ENCODE data around the gene KXD1. TPM values are rescaled to one million over a fixed set of nuclear protein-coding genes. Genes with fewer than 3 reads are reported as not detected.

Gene KXD1
- total RNA-seq, 2 donors from 2014 or later, result 60.7 to 114 TPM

- Histone ChIP-seq H3K27me3 (no peaks in the 10 kb centered on the region), H3K4me3 (no peak overlapping the region), H3K4me1 (peaks cover 0 to 90% of the 10 kb centered on the region in 2 donors), H3K9me3 (no peaks in the 10 kb centered on the region), H3K36me3 (no peaks in the 10 kb centered on the region), H3K27ac (peak overlapping the region; percentile 85 to 95)
- no peak for DNase-seq (ENCODE audit: low spot score)
- no peak for TF ChIP-seq CTCF (IDR thresholded peaks at IDR 0.05)
Measured at GRCh38 chr19:18515959-18516358, 41.7 kb upstream of the KXD1 start.

GRCh38 chr19:18517606-18518005 lies 40.1 kb upstream of the KXD1 start:
- H3K36me3 ChIP-seq, result no peaks in the 10 kb centered on the region
- H3K27me3 ChIP-seq, result no peaks in the 10 kb centered on the region
- H3K4me1 ChIP-seq, result peaks cover 0 to 79% of the 10 kb centered on the region in 2 donors
- TF ChIP-seq CTCF (IDR thresholded peaks at IDR 0.05), result no peak
- H3K9me3 ChIP-seq, result no peaks in the 10 kb centered on the region
- H3K27ac ChIP-seq, result peak overlapping the region; percentile 95 to 99
- no peak for DNase-seq (ENCODE audit: low spot score)
- no peak overlapping the region for H3K4me3 ChIP-seq

GRCh38 chr19:18518639-18519038 lies 39.0 kb upstream of the KXD1 start:
- TF ChIP-seq CTCF (IDR thresholded peaks at IDR 0.05), result no peak
- H3K9me3 ChIP-seq, result no peaks in the 10 kb centered on the region
- DNase-seq (ENCODE audit: low spot score), result no peak
- peaks cover 0 to 69% of the 10 kb centered on the region in 2 donors for H3K4me1 ChIP-seq
- no peaks in the 10 kb centered on the region for H3K27me3 ChIP-seq
- no peak overlapping the region for H3K4me3 ChIP-seq
- no peaks in the 10 kb centered on the region for H3K36me3 ChIP-seq
- H3K27ac ChIP-seq, result peak overlapping the region; percentile 96 to 99

GRCh38 chr19:18519962-18520847 lies 37.5 kb upstream of the KXD1 start:
- Histone ChIP-seq H3K27ac (peak overlapping the region; percentile 96 to 99), H3K4me3 (peak overlapping the region; percentile 80 to 99), H3K9me3 (no peaks in the 10 kb centered on the region), H3K36me3 (no peaks in the 10 kb centered on the region), H3K27me3 (no peaks in the 10 kb centered on the region), H3K4me1 (peaks cover 0 to 53% of the 10 kb centered on the region in 2 donors)
- peak; percentile 76 for DNase-seq (ENCODE audit: low spot score)
- TF ChIP-seq CTCF (IDR thresholded peaks at IDR 0.05), result peak; percentile 28 to 67

GRCh38 chr19:18520848-18521691 lies 36.6 kb upstream of the KXD1 start:
- no peak for DNase-seq (ENCODE audit: low spot score)
- TF ChIP-seq CTCF (IDR thresholded peaks at IDR 0.05), result no peak
- H3K4me1 ChIP-seq, result peaks cover 0 to 44% of the 10 kb centered on the region in 2 donors
- H3K4me3 ChIP-seq, result peak overlapping the region; percentile 80 to 99
- no peaks in the 10 kb centered on the region for H3K9me3 ChIP-seq
- no peaks in the 10 kb centered on the region for H3K27me3 ChIP-seq
- H3K36me3 ChIP-seq, result no peaks in the 10 kb centered on the region
- H3K27ac ChIP-seq, result peak overlapping the region; percentile 96 to 99
